CD14-positive monocyte (primary cell): ENCODE measurements around the gene ANP32A. TPM values are rescaled to one million over a fixed set of nuclear protein-coding genes. Genes with fewer than 3 reads are reported as not detected.
A peak's percentile ranks its signal among the peaks of the same experiment; 100 is the strongest.

Experiments used
- DNase-seq, 3 donors: peaks; one replicate each; pipeline ENCODE4 v3.0.0-alpha.2; 2011 to 2022
- H2AFZ ChIP-seq: 2 replicates; pipeline ENCODE4 v1.6.0; 2012; ENCODE audit warnings: mild to moderate bottlenecking, low read depth, low read length, inconsistent platforms; ENCODE audit not compliant: insufficient read depth, poor library complexity, severe bottlenecking
- H3K27ac ChIP-seq, 2 donors: 1 replicate in 1 of 2; 2 replicates in 1 of 2; pipeline ENCODE4 v1.5.1; 2012 to 2013; ENCODE audit warnings: low read length in 2 of 2, control low read depth in 1 of 2, inconsistent platforms in 1 of 2, low read depth in 1 of 2, mild to moderate bottlenecking in 1 of 2
- H3K27me3 ChIP-seq, 2 donors: one replicate each; pipeline versions ENCODE4 v1.6.0 to v1.6.1; 2011 to 2013; ENCODE audit warnings: low read length in 2 of 2; ENCODE audit not compliant: control insufficient read depth in 2 of 2, insufficient read depth in 2 of 2
- H3K36me3 ChIP-seq, 2 donors: replicated peaks in 1 of 2; 1 replicate in 1 of 2; 2 replicates in 1 of 2; pipeline versions ENCODE4 v1.5.1 to v1.6.1; 2012 to 2013; ENCODE audit warnings: low read length in 2 of 2, control low read depth in 1 of 2, inconsistent platforms in 1 of 2, mild to moderate bottlenecking in 1 of 2; ENCODE audit not compliant: insufficient read depth in 2 of 2, control insufficient read depth in 1 of 2
- H3K4me1 ChIP-seq, 2 donors: 1 replicate in 1 of 2; 2 replicates in 1 of 2; pipeline versions ENCODE4 v1.5.1 to v1.6.1; 2012 to 2013; ENCODE audit warnings: low read length in 2 of 2, control low read depth in 1 of 2, inconsistent platforms in 1 of 2, mild to moderate bottlenecking in 1 of 2, moderate library complexity in 1 of 2; ENCODE audit not compliant: insufficient read depth in 2 of 2, control insufficient read depth in 1 of 2
- H3K4me2 ChIP-seq: replicated peaks from 2 replicates; pipeline ENCODE3; 2012; ENCODE audit warnings: low read length, moderate library complexity, mild to moderate bottlenecking; ENCODE audit not compliant: poor library complexity, severe bottlenecking; ENCODE audit errors: extremely low read depth
- H3K4me3 ChIP-seq, 3 experiments: fragments of 200-600 bp in 1 of 3; sonication (generic) in 1 of 3; replicated peaks in 1 of 3; 1 replicate in 2 of 3; 2 replicates in 1 of 3; pipeline ENCODE4 v1.5.1; 2011 to 2013; ENCODE audit warnings: low read length in 3 of 3, mild to moderate bottlenecking in 3 of 3, control low read depth in 2 of 3, low read depth in 2 of 3, inconsistent platforms in 1 of 3, moderate library complexity in 1 of 3
- H3K79me2 ChIP-seq: 2 replicates; pipeline ENCODE4 v1.6.0; 2012; ENCODE audit warnings: mild to moderate bottlenecking, control low read depth, inconsistent platforms, low read length, moderate library complexity; ENCODE audit not compliant: insufficient read depth
- H3K9ac ChIP-seq: 2 replicates; pipeline ENCODE4 v1.6.0; 2017; ENCODE audit warnings: low read length, mild to moderate bottlenecking; ENCODE audit not compliant: insufficient read depth, poor library complexity, severe bottlenecking
- H3K9me3 ChIP-seq, 2 donors: replicated peaks in 1 of 2; 1 replicate in 1 of 2; 2 replicates in 1 of 2; pipeline versions ENCODE4 v1.5.1 to v1.6.1; 2012 to 2013; ENCODE audit warnings: low read length in 2 of 2, control low read depth in 1 of 2; ENCODE audit not compliant: control insufficient read depth in 1 of 2, insufficient read depth in 1 of 2
- H4K20me1 ChIP-seq: 2 replicates; pipeline ENCODE4 v1.6.0; 2012; ENCODE audit warnings: mild to moderate bottlenecking, low read length, control low read depth, moderate library complexity; ENCODE audit not compliant: insufficient read depth
- H3K27ac Mint-ChIP-seq, 7 donors: one replicate each; pipeline ENCODE4 v1.8.0; 2020; ENCODE audit warnings: mild to moderate bottlenecking in 7 of 7, mixed read lengths in 7 of 7, moderate library complexity in 6 of 7, inconsistent platforms in 2 of 7
- H3K27me3 Mint-ChIP-seq, 3 donors: one replicate each; pipeline ENCODE4 v1.8.0; 2021 to 2022; ENCODE audit warnings: low read depth in 3 of 3, mild to moderate bottlenecking in 3 of 3, mixed read lengths in 3 of 3, moderate library complexity in 3 of 3, inconsistent platforms in 1 of 3
- H3K36me3 Mint-ChIP-seq, 2 donors: one replicate each; pipeline ENCODE4 v1.8.0; 2020; ENCODE audit warnings: mixed read lengths in 2 of 2, inconsistent platforms in 1 of 2, mild to moderate bottlenecking in 1 of 2
- H3K4me1 Mint-ChIP-seq: one replicate; pipeline ENCODE4 v1.8.0; 2020; ENCODE audit warnings: mild to moderate bottlenecking, mixed read lengths
- H3K4me3 Mint-ChIP-seq, 2 donors: one replicate each; pipeline ENCODE4 v1.8.0; 2020; ENCODE audit warnings: mild to moderate bottlenecking in 2 of 2, mixed read lengths in 2 of 2, moderate library complexity in 1 of 2
- H3K9me3 Mint-ChIP-seq, 7 donors: one replicate each; pipeline ENCODE4 v1.8.0; 2020 to 2022; ENCODE audit warnings: mixed read lengths in 7 of 7, mild to moderate bottlenecking in 6 of 7, moderate library complexity in 6 of 7, inconsistent platforms in 2 of 7
- WGBS: methylation state at CpG from one replicate; pipeline ENCODE4 v1.1.5; 2013; ENCODE audit warnings: missing lambda C conversion rate; ENCODE audit not compliant: insufficient coverage; 5-methylcytosine and 5-hydroxymethylcytosine counted together
- intact Hi-C, 2 donors: fragments of 100-400 bp; cut with micrococcal nuclease; formaldehyde crosslinking; loops; one replicate each; pipeline versions ENCODE4 v1.15.0 to v1.15.1; 2023
- polyA plus RNA-seq, 3 donors: library from polyadenylated mRNA; depleted of rRNA in 1 of 3; unstranded in 2 of 3; stranded (reverse) in 1 of 3; fragments of 300-500 nt in 2 of 3; fragments of >200 nt in 1 of 3; fragmentation: Illumina TruSeq in 2 of 3; gene quantifications; 1 replicate in 2 of 3; 2 replicates in 1 of 3; pipeline ENCODE4 v1.2.3, GENCODE V29; 2012 to 2021
- TF ChIP-seq, protein P1 (sequence below): fragments of 200-600 bp; IDR thresholded peaks from one replicate; pipeline ENCODE4 v1.8.0; 2022; ENCODE audit warnings: antibody characterized with exemption, mild to moderate bottlenecking

Gene ANP32A
- polyA plus RNA-seq, 3 donors = 75.4 to 98.8 (median 86.8) TPM

DNA sequence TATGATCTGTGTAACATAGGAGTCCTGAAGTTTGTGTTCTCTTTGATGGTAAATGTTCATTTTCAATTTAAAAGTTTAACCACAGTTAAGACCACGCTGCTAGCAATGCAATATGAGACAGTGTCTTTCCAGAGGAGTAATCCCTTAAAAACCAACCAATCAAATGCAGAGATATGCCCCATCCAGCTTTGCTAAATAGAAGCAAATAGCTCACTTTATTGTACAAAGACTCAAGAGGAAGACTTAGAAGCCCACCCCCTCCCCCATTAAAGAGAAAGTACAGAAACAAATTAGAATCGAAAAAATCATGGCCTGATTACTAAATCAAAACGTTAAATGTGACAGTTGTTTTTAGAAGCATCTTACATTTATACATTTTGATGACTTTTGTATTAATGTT, 2.1 kb upstream of the ANP32A start:
- Histone ChIP-seq H3K4me2 (no peak overlapping the region), H3K36me3 (no peaks in the 10 kb centered on the region), H3K79me2 (peaks cover 67% of the 10 kb centered on the region), H3K4me1 (peaks cover 8 to 19% of the 10 kb centered on the region in 2 donors), H3K27me3 (no peaks in the 10 kb centered on the region), H3K4me3 (no peak overlapping the region), H3K27ac (peak overlapping the region in 1 of 2 donors; percentile 97), H3K9ac (no peak overlapping the region), H2AFZ (no peak overlapping the region), H3K9me3 (no peaks in the 10 kb centered on the region), H4K20me1 (no peaks in the 10 kb centered on the region)
- Mint-ChIP-seq H3K27me3 (peaks cover 0 to 2% (median 1%) of the 10 kb centered on the region in 3 donors), H3K4me1 (peaks cover 13% of the 10 kb centered on the region), H3K36me3 (no peaks in the 10 kb centered on the region), H3K9me3 (peaks cover 0 to 2% (median 0%) of the 10 kb centered on the region in 7 donors), H3K4me3 (no peak overlapping the region), H3K27ac (peak overlapping the region in 3 of 7 donors; percentile 19 to 80 (median 42))
- TF ChIP-seq, protein P1, sequence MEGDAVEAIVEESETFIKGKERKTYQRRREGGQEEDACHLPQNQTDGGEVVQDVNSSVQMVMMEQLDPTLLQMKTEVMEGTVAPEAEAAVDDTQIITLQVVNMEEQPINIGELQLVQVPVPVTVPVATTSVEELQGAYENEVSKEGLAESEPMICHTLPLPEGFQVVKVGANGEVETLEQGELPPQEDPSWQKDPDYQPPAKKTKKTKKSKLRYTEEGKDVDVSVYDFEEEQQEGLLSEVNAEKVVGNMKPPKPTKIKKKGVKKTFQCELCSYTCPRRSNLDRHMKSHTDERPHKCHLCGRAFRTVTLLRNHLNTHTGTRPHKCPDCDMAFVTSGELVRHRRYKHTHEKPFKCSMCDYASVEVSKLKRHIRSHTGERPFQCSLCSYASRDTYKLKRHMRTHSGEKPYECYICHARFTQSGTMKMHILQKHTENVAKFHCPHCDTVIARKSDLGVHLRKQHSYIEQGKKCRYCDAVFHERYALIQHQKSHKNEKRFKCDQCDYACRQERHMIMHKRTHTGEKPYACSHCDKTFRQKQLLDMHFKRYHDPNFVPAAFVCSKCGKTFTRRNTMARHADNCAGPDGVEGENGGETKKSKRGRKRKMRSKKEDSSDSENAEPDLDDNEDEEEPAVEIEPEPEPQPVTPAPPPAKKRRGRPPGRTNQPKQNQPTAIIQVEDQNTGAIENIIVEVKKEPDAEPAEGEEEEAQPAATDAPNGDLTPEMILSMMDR = no peak
- intact Hi-C loops = no loop called here
- no CpG with 5 or more reads among the region's 3 CpGs for WGBS
- no peak for DNase-seq

DNA sequence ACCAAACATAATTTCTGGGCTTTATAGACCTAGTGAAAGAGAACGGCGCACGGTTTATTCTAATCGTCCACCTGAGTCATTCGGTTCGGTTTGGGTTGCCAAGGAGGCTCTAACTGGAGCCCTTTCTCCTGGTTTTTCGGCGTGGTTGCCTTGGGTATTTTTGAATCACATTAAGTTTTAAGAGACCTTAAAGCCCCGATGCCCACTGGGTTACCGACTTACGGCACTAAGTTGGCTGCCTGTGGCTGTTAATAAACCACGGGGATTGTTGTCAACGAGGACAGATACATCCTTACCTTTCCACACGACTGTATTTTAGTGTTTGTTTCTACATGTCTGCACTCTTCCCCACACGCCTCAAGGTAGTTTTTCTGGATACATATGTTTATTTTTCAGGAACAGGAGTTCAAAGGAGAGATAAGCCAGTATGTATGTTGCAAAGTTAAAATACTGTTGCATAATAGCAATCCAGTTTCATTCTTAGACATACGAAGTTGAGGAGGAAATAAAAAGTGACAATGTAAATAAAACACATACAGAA, 1.2 kb upstream of the ANP32A start:
- intact Hi-C loops = no loop called here
- H3K27me3 ChIP-seq = no peaks in the 10 kb centered on the region
- TF ChIP-seq, protein P1 = no peak
- Mint-ChIP-seq H3K9me3 (peaks cover 0 to 2% (median 0%) of the 10 kb centered on the region in 7 donors), H3K27me3 (peaks cover 0 to 2% (median 1%) of the 10 kb centered on the region in 3 donors), H3K4me1 (peaks cover 16% of the 10 kb centered on the region), H3K27ac (peak overlapping the region; percentile 88 to 94 (median 91)), H3K36me3 (no peaks in the 10 kb centered on the region), H3K4me3 (peak overlapping the region; percentile 98 to 99)
- peaks cover 4% of the 10 kb centered on the region for H4K20me1 ChIP-seq
- H3K79me2 ChIP-seq = peaks cover 76% of the 10 kb centered on the region
- peak in 2 of 3 donors; percentile 54 to 67 for DNase-seq
- H3K27ac ChIP-seq = peak overlapping the region; percentile 73 to 97
- H3K36me3 ChIP-seq = no peaks in the 10 kb centered on the region
- peak overlapping the region; percentile 97 for H3K9ac ChIP-seq
- peaks cover 11 to 22% of the 10 kb centered on the region in 2 donors for H3K4me1 ChIP-seq
- no peaks in the 10 kb centered on the region for H3K9me3 ChIP-seq
- H3K4me3 ChIP-seq = peak overlapping the region; percentile 92 to 98 (median 96)
- H2AFZ ChIP-seq = peak overlapping the region; percentile 75
- 0% methylated on average over 9 of the region's 16 CpGs for WGBS
- H3K4me2 ChIP-seq = peak overlapping the region; percentile 100
